Ecto neural progenitor cell (in vitro differentiated cells): Measurements from ENCODE around the gene CYTH1.

ENCODE experiments used
- DNase-seq: peaks from one replicate; pipeline ENCODE4 v3.0.0-alpha.2; 2018; ENCODE audit warnings: low spot score

Gene CYTH1

DNA sequence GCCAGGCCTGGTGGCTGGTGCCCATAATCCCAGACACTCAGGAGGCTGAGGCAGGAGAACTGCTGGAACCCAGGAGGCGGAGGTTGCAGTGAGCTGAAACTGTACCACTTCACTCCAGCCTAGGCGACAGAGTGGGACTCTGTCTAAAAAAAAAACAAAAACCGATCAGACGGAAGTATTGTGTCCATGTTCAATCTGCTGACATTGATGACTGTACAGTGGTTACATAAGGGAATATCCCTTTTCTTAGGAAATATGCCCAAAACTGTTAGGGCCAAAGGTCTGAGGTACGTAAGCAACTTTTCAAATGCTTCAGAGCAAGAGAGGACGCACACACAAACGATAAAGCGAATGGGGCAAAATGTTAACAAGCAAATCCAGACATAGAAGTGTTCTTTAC, 135.0 kb downstream of the CYTH1 start:
- no peak for DNase-seq

DNA sequence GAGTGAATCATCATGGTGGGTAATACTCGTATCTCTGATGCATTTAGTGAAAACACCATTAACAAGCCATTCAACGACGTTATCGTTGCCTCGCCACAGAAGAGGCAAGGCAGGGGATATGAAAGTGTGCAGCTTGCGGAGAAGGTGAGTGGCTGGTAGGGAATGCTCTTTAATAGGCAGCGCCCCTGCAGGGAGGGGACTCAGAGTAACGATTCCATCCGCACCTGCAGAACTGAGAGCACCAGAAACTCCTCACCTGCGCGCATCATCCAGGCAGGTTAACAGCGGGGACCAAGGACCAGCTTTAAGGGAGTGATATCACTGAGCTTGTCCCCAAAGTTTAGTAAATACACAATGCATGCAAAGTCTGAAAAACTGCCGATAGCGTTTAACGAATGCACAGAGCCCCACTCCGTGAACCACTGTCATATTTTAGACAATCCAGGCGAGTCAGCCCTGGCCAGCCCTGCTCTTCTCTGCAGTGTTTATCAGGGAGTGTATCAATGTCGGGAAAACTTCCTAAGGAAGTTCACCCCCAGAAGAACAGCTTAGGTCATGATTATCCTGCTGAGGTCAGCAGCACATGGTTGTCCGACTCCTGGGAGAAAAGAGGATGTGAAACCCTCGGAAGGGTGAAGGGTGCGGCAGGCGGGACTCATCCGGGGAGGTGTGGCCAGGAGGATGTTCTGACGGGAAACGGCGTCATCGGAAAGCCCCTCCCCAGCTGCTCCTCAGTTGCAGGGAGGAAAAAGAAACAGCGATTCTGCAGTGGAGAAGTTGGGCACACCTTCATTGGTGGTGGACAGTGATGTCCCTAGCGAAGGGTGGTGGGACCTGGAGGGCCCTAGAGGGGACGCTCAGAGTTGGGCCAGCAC, 136.4 kb downstream of the CYTH1 start:
- DNase-seq, result no peak

DNA sequence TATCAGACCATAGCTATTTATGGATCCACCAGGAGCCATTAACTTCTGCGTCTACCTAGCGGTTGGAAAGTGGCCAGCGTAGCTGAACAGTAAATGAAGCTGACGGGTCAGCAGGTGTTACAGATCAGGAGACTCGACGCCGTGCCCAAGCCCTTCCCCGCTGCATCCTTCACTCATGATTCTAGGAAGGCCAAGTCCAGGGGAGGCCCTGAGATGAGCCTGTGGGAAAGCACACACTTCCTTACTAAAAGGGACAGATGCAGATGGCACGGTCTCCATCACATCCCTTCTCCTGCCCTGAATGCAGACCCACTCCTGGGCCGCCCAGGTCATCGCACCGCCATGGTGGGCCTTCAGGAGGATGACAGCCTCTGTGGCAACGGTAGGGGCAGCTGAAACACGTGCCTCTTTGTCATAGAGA, 137.1 kb downstream of the CYTH1 start:
- no peak for DNase-seq

DNA sequence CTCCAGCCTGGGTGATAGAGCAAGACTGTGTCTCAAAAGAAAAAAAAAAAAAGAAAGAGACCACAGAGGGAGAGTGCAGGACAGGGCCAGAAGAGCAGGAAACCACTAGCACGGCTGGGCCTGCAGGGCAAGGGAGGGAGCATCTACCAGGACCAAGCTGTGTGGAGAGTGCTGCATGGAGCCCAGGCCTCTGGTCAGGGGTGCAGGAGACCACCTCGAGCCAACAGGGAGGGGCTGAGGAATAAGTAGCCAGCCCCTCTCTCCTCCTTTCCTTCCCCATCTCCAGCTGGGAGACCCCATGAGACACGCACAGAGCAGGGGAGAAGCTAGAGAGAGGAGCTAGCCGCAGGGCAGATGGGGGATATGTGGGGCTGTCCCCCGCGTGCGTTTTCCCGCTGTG, 137.8 kb downstream of the CYTH1 start:
- no peak for DNase-seq

DNA sequence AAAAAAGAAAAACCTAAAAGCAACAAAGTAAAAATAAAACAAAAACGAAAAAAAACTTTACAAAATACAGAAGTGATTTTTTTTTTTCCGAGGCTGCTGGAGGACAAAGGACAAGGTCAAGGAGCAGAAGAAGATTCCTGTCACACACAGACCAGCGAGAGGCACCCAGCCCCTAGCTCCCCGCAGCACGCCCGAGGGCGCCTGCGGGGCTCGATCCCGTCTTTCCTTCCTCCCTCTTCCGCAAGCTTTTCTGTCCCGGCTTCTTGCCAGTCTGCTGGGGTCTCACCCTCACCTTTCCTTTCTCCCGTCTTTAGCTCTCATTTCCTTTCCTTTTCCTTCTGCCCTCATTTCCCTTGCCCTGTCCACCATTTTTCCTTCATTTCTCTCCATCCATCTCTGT, 138.7 kb downstream of the CYTH1 start:
- no peak for DNase-seq

DNA sequence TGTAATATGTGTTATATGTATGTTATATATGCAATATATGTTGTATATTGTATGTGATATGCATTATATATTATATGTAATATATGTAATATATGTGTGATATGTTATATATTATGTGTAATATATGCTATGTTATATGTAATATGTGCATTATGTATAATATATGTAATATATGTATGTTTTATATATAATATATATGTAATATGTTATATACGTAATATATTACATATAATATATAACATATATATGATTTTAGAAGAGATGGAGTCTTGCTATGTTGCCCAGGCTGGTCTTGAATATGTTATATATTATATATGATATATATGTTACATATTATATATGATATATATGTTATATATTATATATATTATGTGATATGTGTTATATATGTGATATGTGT, 139.4 kb downstream of the CYTH1 start:
- DNase-seq, result no peak

DNA sequence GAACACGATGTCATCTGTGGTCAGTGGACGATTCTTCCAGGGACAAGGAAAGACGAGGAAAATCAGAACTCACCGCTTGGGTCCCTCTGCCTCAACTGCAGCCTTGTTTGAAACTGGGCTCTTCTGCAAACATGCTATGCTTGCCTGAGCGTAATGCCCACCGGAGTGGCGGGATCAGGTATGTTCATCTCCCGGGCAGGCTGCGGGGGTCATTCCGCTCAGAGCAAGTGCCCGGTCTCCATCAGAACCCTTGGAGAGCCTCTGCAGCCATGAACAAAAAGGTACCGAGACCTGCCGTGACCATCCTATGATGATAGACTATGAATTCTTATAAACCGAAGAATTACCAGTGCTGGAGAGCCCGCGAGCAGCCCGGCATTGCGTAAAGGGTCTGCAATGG, 140.4 kb downstream of the CYTH1 start:
- DNase-seq, result no peak

DNA sequence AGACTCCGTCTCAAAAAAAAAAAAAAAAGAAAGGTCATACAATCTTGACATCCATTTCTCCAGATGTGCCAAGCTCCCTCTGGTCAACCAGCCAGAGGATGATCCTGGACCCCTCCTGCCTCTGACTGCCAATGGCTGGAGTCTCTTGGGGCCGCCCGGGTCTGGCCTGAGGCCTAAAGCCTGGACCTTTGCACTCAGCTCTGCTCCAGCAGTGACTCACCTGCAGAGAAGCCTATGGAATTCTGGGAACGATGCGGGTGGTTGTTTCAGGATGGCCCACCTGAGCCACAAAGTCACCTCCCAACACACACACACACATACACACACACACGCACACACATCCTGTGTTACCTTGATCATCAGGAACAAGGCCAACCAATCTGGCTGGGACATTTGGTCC, 140.8 kb downstream of the CYTH1 start:
- no peak for DNase-seq

DNA sequence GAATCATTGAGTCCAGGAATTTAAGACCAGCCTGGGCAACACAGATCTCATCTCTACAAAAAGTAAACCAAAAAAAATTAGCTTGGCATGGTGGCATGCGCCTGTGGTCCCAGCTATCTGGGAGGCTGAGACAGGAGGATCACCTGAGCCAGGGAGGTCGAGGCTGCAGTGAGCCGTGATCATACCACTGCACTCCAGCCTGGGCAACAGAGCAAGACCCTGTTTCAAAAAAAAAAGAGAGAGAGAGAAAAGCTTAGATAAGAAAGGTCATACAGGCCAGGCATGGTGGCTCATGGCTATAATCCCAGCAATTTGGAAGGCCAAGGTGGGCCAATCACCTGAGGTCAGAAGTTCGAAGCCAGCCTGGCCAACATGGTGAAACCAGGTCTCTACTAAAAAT, 141.4 kb downstream of the CYTH1 start:
- no peak for DNase-seq

DNA sequence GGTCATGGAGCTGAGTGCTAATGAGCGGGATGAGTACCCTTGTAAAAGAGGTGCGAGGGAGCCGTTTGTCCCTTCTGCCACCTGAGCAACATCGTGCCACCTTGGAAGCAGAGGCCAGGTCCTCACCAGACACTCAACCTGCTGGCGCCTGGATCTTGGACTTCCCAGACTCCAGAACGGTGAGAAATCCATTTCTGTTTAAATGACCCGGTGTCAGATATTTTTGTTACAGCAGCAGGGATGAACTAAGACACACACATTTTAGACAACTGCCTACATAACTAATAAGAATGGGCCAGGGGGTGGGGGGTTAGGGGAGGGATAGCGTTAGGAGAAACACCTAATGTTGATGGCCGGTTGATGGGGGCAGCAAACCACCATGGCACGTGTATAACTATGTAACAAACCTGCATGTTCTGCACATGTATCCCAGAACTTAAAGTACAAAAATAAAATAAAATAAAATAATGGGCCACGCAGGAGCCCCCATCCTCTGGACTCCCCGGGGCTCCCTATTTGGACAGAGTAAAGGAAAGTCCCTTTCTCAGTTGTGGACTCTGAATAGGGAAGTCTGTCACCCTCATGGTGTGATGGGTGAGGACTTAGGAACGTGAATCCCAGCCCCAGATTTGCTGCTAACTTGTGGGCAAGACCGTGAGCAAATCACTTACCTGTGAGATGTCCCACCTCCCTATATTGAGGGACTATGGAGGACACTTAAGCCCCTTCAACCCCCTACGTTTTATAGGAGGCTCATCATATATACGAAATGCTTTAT, 144.2 kb downstream of the CYTH1 start:
- DNase-seq, result no peak

DNA sequence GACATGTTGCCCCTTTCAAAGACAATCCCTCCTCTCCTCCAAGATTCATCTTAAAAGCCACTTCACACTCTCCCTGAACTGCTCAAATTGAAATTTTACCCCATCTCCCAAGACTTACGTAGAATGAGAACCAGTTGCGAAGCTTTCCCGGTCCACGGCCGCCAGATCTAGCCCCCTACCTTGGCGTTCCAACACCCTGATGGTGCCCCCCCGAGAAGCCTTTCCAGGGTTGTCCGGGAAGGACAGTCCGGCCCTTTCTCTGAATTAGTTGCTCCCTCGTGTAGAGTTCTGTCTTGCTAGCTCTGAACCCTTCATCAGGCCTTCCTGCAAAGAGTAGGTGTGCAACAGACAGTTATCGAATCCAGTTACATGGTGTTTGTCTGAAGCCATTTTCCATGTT, 144.9 kb downstream of the CYTH1 start:
- no peak for DNase-seq

DNA sequence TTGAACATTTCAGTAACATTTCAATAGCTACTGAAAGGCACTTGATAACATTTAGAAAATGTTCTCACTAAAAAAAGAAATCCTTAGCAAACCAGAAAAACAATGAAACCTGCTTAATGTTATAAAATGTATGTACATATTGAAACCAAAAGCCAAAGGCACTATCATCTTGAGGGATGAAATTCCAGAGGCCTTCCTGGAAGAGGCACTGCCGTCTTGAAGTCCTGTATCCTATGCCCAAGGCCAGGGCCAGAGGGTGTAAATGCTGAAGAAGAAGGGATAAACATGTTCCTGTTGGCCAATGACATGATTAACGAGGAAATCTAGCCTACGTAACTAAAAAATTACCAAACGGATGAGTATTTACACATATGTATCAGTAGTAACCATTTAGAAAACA, 147.9 kb downstream of the CYTH1 start:
- DNase-seq, result no peak

DNA sequence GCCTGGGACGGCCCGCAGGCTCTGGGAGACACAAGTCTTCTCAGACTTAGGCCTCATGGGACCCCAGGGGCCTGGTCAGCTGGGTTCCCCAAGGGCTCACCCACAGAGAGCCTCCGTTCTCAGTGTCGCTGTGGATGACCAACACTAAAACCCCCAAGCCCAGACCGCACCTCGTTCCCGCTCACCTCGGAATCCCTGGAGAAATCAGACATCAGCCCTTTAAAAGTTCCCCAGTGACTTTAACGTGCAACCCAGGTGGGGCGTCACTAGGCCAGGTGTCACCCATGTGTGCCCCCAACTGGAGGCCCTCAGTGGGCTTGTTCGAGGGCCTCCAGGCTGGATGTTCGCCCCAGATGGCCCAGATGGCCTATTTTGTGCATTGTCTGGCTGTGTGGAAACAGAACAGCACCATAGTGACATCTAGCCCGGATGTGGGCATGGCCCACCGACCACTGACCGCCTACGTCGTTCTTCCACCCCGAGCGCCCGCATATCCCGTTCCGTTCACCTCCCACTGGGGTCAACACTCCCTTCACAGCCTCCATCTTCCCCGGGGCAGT, 152.6 kb downstream of the CYTH1 start:
- no peak for DNase-seq

DNA sequence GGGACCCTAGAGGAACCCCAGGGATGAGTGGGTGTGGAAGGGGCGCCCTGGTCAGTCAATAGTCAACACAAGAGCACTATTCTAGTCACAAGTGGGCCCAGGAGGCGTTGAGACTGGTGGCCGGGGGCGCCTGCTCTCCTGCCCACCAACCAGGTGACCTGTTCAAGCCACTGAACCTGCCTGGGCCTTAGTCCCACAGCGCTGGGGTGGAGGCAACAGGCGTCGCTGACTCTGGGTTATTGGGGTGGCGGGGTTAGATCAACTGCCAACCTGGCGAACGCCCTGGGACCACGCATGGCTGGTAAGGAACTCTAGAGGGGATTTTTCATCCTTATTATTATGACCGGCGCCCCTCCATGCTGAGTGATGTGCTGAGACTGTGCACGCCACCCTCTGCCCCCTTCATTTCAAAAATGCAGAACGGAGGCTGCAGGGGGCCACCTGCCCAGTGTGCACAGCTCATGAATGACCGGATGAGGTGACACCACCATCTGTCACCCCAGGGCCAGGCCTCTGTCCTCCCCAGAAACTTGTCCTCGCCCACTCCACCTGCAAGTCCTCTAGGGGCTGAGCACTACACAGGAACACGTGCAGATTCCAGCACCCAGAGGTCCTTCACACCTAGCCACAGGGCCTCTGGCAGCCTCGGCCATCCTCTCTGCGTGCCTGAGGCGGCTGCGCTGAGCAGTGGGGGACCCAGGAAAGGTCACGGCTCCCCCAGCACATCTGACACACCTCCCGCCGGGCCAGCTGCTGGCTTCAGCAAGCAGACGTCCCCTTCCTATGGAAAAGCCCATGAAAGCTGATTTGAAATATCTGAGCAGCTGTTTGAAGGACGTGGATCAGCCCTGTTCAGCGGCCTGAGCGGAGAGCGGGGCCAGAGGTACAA, 153.3 kb downstream of the CYTH1 start:
- no peak for DNase-seq

DNA sequence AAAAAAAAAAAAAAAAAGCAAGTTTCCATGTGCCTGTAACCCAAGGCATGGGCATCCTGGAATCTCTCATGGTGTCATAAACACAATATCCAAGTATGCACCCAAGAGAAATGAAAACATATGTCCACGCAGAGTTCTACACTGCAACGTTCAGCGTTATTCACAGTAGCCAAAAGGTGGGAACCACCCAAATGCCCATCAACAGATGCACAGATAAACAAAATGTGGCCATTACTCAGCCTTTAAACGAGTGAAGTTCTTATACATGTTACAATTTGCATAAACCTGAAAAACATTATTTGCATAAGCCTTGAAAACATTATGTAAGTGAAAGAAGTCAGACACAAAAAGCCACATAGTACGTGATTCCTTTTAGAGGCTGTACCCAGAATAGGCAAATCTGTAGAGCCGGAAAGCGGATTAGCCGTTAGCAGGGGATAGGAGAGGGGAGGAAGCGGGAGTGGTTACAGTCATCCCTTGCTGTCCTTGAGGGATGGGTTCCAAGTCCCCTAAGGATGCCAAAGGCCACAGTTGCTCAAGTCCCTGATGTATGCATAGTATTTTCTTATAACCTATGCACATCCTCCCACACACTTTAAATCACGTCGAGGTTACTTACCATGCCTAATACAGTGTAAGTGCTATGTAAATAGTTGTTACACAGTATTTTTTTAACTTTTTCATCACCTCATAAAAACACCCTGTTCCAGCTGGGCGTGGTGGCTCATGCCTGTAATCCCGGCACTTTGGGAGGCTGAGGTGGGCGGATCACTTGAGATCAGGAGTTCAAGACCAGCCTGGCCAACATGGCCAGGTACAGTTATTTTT, 157.5 kb downstream of the CYTH1 start:
- no peak for DNase-seq
